GM19099 (cell line): ENCODE results near the gene CDYL.

Experiments
- POLR2A ChIP-seq: IDR thresholded peaks from 3 replicates; pipeline ENCODE4 v1.6.1; 2011; ENCODE audit warnings: low read depth; ENCODE audit not compliant: insufficient read length; ENCODE audit errors: extremely low read depth

Gene CDYL

GRCh38 chr6:4808396-4808795 lies 32.2 kb downstream of the CDYL start:
- no peak for TF ChIP-seq POLR2A

DNA sequence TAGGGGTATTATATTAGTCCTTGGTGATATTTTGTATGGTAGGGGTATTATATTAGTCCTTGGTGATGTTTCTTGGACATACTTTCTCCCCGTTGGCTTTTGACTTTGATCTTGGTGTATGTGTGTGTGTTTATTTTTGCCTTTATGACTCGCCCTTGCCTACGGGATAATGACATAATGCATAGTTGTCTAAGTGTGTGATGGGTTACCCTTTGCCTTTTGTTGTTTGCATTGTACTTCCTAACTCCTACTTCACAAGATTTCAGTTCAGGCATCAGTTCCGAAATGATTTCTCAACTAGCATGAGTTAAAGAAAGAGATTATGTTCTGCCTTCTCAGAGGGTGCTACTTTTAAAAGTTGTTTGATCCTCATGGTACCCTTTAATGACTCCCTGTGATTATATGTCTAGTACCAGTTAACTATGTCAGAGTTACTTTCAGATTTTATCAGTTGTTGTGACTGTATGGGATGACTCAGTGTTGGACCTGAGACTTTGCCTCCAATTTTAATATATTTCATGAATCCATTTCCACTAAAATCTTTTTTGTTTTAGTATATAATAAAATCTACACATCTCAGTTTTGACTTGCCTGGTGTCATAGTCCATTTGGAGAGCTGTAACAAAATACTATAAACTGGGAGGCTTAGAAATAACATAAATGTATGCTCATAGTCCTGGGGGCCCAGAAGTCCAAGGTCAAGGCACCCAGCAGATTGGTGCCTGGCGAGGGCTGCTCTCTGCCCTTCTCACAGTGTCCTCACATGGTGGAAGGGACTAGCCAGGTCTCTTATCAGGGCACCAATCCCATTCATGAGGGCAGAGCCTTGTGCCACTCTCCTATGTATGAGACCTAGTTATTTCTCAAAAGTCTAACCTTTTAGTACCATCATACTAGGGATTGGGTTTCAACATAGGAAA lies 34.1 kb downstream of the CDYL start:
- no peak for TF ChIP-seq POLR2A

DNA sequence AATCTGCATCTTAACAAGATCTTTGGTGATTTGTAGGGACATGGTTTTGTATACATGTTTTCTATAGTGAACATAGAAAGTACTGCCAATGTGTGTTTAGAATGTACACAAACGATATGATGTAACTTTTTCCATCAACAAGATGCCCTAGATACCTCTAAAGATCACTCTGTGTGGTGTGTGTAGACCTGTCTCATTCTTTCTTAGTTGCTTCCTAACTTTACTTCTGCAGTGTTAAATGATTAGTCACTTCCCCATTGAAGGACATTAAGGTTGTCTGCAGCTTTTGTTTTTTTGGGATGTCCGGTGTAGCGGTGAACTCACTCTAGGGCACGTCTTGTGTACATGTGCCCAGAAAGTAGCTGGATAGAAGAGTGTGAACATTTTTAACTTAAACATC lies 35.9 kb downstream of the CDYL start:
- no peak for TF ChIP-seq POLR2A

DNA sequence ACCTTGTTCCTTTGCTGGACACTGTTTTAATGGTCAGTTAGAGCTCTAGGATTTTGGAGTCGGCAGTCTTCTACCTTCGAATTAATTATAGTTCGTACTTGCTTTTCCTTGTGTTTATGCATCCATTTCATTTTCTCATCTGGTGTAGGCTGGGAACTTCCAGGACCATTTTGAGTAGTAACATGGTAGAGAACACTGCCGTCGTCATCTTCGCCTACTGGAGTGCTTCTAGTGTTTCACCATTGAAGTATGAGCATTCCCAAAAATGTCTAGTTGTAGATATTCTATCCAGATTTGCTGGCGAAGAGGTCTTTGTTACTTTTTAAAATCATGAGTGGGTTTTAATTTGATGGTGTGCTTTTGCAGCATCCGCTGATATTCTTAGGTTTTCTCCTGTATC lies 36.9 kb downstream of the CDYL start:
- TF ChIP-seq POLR2A, result no peak

DNA sequence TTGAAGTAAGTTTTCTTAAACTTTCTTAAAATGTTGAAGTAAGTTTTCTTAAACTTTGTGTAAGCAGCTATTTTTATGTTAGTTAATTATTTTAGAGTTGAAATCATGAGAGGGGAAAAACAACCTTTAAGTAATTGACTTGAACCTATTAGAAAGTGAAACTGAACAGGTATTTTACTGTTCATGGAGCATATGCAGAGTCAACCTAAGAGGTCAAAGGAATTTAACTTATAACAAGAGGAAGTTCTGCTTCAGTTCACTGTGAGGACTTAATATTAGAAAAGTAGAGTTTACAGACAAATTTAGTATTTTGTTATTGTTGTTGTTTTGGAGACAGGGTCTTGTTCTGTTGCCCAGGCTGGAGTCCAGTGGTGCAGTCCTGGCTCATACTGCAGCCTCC lies 38.0 kb downstream of the CDYL start:
- TF ChIP-seq POLR2A, result no peak

GRCh38 chr6:4814987-4815386 lies 38.8 kb downstream of the CDYL start:
- no peak for TF ChIP-seq POLR2A

GRCh38 chr6:4815584-4815983 lies 39.4 kb downstream of the CDYL start:
- TF ChIP-seq POLR2A, result no peak

DNA sequence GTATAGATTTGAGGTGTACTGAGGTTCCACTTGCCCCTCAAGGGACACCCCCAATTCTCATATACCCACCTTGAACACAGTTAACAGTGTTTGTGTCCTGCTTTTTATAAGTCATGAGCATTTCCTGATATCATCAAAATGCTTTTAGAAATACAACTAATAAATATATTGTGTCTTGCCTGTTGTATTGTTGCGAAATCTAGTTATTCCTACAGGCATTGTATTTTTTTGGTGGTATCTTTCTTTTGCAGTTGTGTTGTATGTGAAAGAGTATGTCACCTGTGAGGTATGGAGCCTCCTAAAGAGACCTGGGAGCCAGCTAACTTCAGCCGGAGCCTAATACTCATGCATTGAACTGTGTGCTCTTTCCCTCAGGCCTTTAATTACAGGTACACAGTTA lies 40.7 kb downstream of the CDYL start:
- TF ChIP-seq POLR2A, result no peak

- no peak for TF ChIP-seq POLR2A
Observed at GRCh38 chr6:4817551-4817950, 41.3 kb downstream of the CDYL start.

DNA sequence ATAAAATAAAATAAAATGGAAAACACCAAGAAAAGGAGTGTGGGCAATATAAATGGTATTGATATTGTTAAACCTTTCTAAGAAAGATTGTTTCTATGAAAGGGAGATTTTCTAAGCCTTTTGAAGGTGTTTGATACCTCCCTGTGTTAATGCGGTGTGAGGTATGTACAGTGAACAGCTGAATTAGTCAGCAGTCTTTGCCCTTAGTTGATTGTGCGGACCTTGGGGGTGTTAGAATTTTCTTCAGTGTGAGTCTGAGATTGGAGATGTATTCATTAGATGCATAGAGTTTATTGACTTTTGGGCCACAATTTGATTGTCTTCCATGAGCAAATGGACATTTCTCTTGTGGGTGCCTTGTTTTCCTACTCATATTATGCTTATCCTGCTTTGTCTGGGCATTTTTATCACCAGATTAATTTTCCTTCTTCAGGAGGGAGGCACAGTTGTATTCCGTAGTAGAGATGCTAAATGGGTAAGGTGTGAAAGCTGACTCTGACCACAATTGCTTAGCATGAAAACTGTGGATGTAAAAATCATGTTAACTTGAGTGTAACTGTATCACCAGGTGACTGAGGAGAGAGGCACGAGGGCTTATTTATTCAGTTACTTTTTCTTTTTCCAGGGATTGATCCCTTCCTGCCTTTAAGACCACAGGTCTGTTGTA lies 42.2 kb downstream of the CDYL start:
- no peak for TF ChIP-seq POLR2A

DNA sequence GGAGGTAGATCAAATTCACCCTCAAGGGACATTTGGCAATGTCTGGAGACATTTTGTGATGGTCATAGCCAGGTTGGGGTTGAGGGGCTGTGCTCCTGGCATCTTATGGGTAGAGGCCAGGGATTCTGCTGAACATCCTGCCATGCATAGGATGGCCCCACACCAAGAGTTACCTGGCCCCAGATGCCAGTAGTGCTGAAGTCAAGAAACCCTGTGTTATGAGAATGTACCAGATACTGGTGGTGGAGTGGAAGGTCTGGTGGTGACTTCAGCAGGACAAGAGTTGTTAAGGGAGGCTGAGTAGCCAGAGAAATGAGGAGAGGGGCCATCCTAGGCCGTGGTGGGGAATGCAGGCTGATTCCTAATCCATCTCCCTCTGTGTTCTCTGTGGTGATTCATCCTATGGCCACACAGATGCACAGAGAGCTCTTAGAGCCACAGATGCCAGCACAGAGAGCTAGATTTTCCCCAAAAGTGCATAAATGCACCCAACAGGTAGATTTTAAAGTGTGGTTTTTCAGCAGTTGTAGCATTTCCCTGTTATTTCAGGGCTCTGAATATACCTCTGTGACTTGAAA lies 43.6 kb downstream of the CDYL start:
- no peak for TF ChIP-seq POLR2A

- no peak for TF ChIP-seq POLR2A
Observed at GRCh38 chr6:4820704-4821276, 44.6 kb downstream of the CDYL start.

DNA sequence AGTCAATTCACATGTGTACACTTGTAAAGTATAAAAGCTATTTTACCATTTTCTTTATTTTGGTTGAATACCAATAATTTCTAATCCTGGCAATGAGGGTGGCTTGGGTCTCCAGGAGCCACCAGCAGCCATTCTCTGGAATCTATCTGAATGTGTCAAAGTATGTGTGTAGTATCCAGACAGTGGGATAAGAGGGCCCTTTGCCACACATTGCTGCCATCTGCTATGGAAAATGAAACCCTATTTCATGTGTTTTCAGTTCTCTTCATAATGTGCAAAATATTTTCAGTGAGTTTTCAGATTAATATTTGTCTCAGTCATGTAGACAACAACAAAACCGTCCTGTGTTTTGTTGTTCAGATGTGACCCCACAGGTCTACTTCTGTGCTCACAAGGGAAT lies 46.3 kb downstream of the CDYL start:
- TF ChIP-seq POLR2A, result no peak

DNA sequence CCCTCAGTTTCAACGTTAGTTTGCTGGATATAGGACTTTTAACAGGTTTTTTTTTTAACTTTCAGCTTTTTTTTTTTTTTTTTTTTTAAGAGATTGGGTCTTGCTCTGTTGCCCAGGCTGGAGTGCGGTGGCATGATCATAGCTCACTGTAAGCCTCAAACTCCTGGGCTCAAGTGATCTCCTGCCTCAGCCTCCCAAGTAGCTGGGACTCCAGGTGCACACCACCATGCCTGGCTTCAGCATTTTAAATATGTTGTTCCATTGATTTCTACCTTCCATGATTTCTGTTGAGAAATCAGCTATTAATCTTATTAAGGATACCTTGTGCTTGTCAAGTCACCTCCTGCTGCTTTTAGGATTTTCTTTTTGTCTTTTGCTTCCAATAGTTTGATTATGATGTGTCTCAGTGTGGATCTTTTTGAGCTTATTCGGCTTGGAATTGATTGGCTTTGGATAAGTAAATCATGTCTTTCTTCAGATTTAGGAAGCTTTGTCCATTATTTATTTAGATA lies 52.0 kb downstream of the CDYL start:
- TF ChIP-seq POLR2A, result no peak

DNA sequence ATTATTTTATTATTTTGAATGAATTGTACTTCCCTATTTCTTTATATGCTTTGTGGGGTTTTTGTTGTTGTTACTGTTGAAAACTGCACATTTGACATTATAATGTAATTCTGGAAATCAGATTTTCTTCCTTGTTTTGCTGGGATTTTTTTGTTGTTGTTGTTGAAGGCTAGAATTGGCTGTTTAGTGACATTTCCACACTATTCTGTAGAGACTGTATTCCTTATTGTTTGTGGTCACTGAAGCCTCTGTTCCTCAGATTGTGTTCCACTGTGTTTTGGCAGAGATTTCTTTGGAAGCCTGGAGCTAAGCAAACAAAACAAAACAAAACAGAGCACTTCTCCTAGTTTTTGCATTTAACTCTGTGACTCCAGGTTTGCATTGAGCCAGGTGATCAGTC lies 52.9 kb downstream of the CDYL start:
- TF ChIP-seq POLR2A, result no peak
